GM12878 (cell line): ENCODE data around the gene LRP4. TPM values are rescaled to one million over a fixed set of nuclear protein-coding genes. Genes with fewer than 3 reads are reported as not detected.

Source experiments
- ATAC-seq: fragments of 200-7000 bp; cut with Tn5 transposase; 3 replicates; pipeline ENCODE4 v1.9.1; 2020; ENCODE audit warnings: mild to moderate bottlenecking, moderate library complexity
- Bru-seq: library from RNA; stranded (reverse); fragments of 400-500 nt; gene quantifications from one replicate; lab custom pipeline; 2021; lab: Mats Ljungman, UMichigan
- BruChase-seq, 2 experiments: library from RNA; stranded (reverse); fragments of 400-500 nt; gene quantifications; one replicate each; lab custom pipeline; 2021; lab: Mats Ljungman, UMichigan
- BruUV-seq: library from RNA; stranded (reverse); fragments of 400-500 nt; replicated peaks from 2 replicates; lab custom pipeline; 2021; lab: Mats Ljungman, UMichigan
- CTCF ChIA-PET: fragments of 300-600 bp; sonication (Branson Sonifier 250); formaldehyde crosslinking; extraction: SDS; loops from one replicate; lab custom pipeline; 2021; ENCODE audit warnings: inconsistent platforms; lab: Yijun Ruan, JAX
- POLR2A ChIA-PET: fragments of 350-600 bp; formaldehyde crosslinking; extraction: SDS; loops from one replicate; lab custom pipeline; 2021; ENCODE audit warnings: inconsistent platforms; lab: Charles Lee
- RAD21 ChIA-PET: fragments of 300-600 bp; sonication (Branson Sonifier 250); formaldehyde crosslinking; loops from one replicate; lab custom pipeline; 2023; ENCODE audit warnings: antibody characterized with exemption; ENCODE audit not compliant: unreplicated experiment; lab: Charles Lee
- SMC1A ChIA-PET: fragments of 300-600 bp; sonication (Branson Sonifier 250); formaldehyde crosslinking; loops from one replicate; lab custom pipeline; 2023; ENCODE audit not compliant: unreplicated experiment, uncharacterized antibody; lab: Charles Lee
- DNase-seq: peaks from one replicate; pipeline ENCODE4 v3.0.0-alpha.2; 2011; ENCODE audit warnings: low read depth, low spot score
- FAIRE-seq: peaks from 3 replicates; lab custom pipeline; 2011; peaks lifted over from hg19 to GRCh38; lab: Jason Lieb, UNC
- H2AFZ ChIP-seq: 2 replicates; pipeline ENCODE4 v1.6.0; 2011; ENCODE audit warnings: low read depth, low read length, control low read depth; ENCODE audit not compliant: control insufficient read depth
- H3K27ac ChIP-seq: 2 replicates; pipeline ENCODE4 v1.5.1; 2011; ENCODE audit warnings: control low read depth; ENCODE audit not compliant: control insufficient read depth, insufficient read depth
- H3K27me3 ChIP-seq, 2 experiments: replicated peaks in 1 of 2; 2 replicates each; pipeline versions ENCODE4 v1.6.0 to v1.6.1; 2011; ENCODE audit warnings: low read length in 1 of 2; ENCODE audit not compliant: control insufficient read depth in 2 of 2, insufficient read depth in 2 of 2
- H3K36me3 ChIP-seq, 2 experiments: 2 replicates each; pipeline ENCODE4 v1.5.1; 2011; ENCODE audit warnings: low read length in 1 of 2; ENCODE audit not compliant: control insufficient read depth in 2 of 2, insufficient read depth in 2 of 2
- H3K4me1 ChIP-seq: 2 replicates; pipeline ENCODE4 v1.6.1; 2011; ENCODE audit warnings: mild to moderate bottlenecking, low read length, moderate library complexity, mixed read lengths; ENCODE audit not compliant: control insufficient read depth, insufficient read depth
- H3K4me2 ChIP-seq: 2 replicates; pipeline ENCODE4 v1.6.0; 2011; ENCODE audit warnings: control low read depth; ENCODE audit not compliant: control insufficient read depth, insufficient read depth
- H3K4me3 ChIP-seq: fragments of 200-600 bp; sonication (generic); 2 replicates; pipeline ENCODE4 v1.5.1; 2016
- H3K79me2 ChIP-seq: 2 replicates; pipeline ENCODE4 v1.6.0; 2011; ENCODE audit warnings: low read length; ENCODE audit not compliant: control insufficient read depth, insufficient read depth
- H3K9ac ChIP-seq: 2 replicates; pipeline ENCODE4 v1.8.0; 2011; ENCODE audit warnings: low read length, control low read depth, mixed read lengths; ENCODE audit not compliant: control insufficient read depth, insufficient read depth
- H3K9me3 ChIP-seq: replicated peaks from 3 replicates; pipeline ENCODE4 v1.5.1; 2011; ENCODE audit warnings: mild to moderate bottlenecking, low read length; ENCODE audit not compliant: control insufficient read depth, insufficient read depth
- H4K20me1 ChIP-seq: 2 replicates; pipeline ENCODE4 v1.6.0; 2011; ENCODE audit not compliant: control insufficient read depth, insufficient read depth
- BCLAF1 ChIP-seq: fragments of 450-650 bp; IDR thresholded peaks from 2 replicates; pipeline ENCODE4 v1.6.1; 2017; ENCODE audit warnings: antibody characterized with exemption, mild to moderate bottlenecking, moderate library complexity
- BRCA1 ChIP-seq: IDR thresholded peaks from 2 replicates; pipeline ENCODE4 v1.6.1; 2011; ENCODE audit warnings: low read depth, low read length, improper control_type of control experiment
- CHD1 ChIP-seq: IDR thresholded peaks from 2 replicates; pipeline ENCODE4 v1.6.1; 2012; ENCODE audit warnings: low read depth, low read length, improper control_type of control experiment
- E4F1 ChIP-seq: fragments of 450-650 bp; IDR thresholded peaks from 2 replicates; pipeline ENCODE4 v1.6.1; 2018; ENCODE audit warnings: borderline replicate concordance, mild to moderate bottlenecking; ENCODE audit not compliant: partially characterized antibody
- EGR1 ChIP-seq, 2 experiments: IDR thresholded peaks; 1 replicate in 1 of 2; 2 replicates in 1 of 2; pipeline ENCODE4 v1.6.1; 2011 to 2012; ENCODE audit warnings: low read depth in 2 of 2, low read length in 2 of 2, borderline replicate concordance in 1 of 2, mild to moderate bottlenecking in 1 of 2, moderate library complexity in 1 of 2
- HDAC2 ChIP-seq: fragments of 200-600 bp; sonication (generic); IDR thresholded peaks from 2 replicates; pipeline ENCODE4 v1.6.1; 2017
- RELB ChIP-seq: fragments of 450-650 bp; IDR thresholded peaks from 2 replicates; pipeline ENCODE4 v1.6.1; 2017; ENCODE audit warnings: low read depth, mild to moderate bottlenecking, moderate library complexity
- SMARCA5 ChIP-seq: fragments of 450-650 bp; IDR thresholded peaks from 2 replicates; pipeline ENCODE4 v1.6.1; 2017; ENCODE audit warnings: mild to moderate bottlenecking
- STAT3 ChIP-seq: IDR thresholded peaks from 2 replicates; pipeline ENCODE4 v1.6.1; 2011; ENCODE audit warnings: low read depth, low read length, improper control_type of control experiment
- SUZ12 ChIP-seq: fragments of 200-600 bp; sonication (generic); IDR thresholded peaks from one replicate; pipeline ENCODE4 v1.6.1; 2018; ENCODE audit warnings: antibody characterized with exemption, mild to moderate bottlenecking; ENCODE audit not compliant: unreplicated experiment
- WRNIP1 ChIP-seq: IDR thresholded peaks from 2 replicates; pipeline ENCODE4 v1.6.1; 2011; ENCODE audit warnings: low read depth, low read length, improper control_type of control experiment, borderline replicate concordance
- WGBS: methylation state at CpG from one replicate; pipeline ENCODE4 v1.1.6; 2016; ENCODE audit warnings: low lambda C conversion rate; ENCODE audit not compliant: insufficient replicate concordance, insufficient coverage; ENCODE audit errors: missing lambda C conversion rate; 5-methylcytosine and 5-hydroxymethylcytosine counted together
- in situ Hi-C: fragments of 300-500 bp; cut with MboI; formaldehyde crosslinking; loops from 9 replicates; pipeline ENCODE4 v1.14.3; 2018; ENCODE audit warnings: mixed read lengths
- intact Hi-C: fragments of 100-400 bp; cut with micrococcal nuclease; formaldehyde crosslinking; loops from one replicate; pipeline ENCODE4 v1.14.2; 2022; ENCODE audit not compliant: unreplicated experiment
- long read RNA-seq, 2 experiments: library from polyadenylated mRNA; unstranded; transcript quantifications; one replicate each; pipeline ENCODE4 v2.0.0, GENCODE V29; 2019 to 2020
- polyA minus RNA-seq, 3 experiments: library from RNA; depleted of rRNA, polyadenylated mRNA; stranded (reverse); fragments of >200 nt; gene quantifications; 2 replicates each; pipeline ENCODE4 v1.2.3, GENCODE V29; 2011
- polyA plus RNA-seq, 11 experiments: library from polyadenylated mRNA; depleted of rRNA in 4 of 11; unstranded in 6 of 11; stranded (reverse) in 5 of 11; fragments of >200 nt; fragmentation: Nextera tagmentation in 4 of 11; fragmentation: Illumina TruSeq in 1 of 11; extraction: Ambion mirVana in 4 of 11; extraction: Trizol in 1 of 11; gene quantifications; 1 replicate in 1 of 11; 2 replicates in 10 of 11; pipeline versions ENCODE4 v1.2.1 to v1.2.3, GENCODE V29; 2011 to 2016; ENCODE audit warnings: inconsistent platforms in 2 of 11, missing spikeins in 2 of 11, low read depth in 1 of 11
- total RNA-seq, 4 experiments: library from RNA; depleted of rRNA in 3 of 4; stranded (reverse); fragments of >200 nt in 3 of 4; fragmentation: Illumina TruSeq in 1 of 4; extraction: Trizol in 1 of 4; gene quantifications; 2 replicates each; pipeline versions ENCODE4 v1.2.1 to v1.2.3, GENCODE V29; 2013 to 2021

Gene LRP4
- 0.06 TPM in 1 of 2 replicates, not detected in the other for total RNA-seq (2013; cell fraction: nucleolus; rRNA removed)
- total RNA-seq (2014; rRNA removed) (under 0.01 TPM in 1 of 2 replicates, not detected in the other), total RNA-seq (2014; rRNA removed; fragmentation: Illumina TruSeq; extraction: Trizol) (0.04 and 0.05 TPM in 2 replicates), total RNA-seq (2021) (0.21 TPM in 1 of 2 replicates, not detected in the other), polyA plus RNA-seq (2011; rRNA removed) (not detected in 2 replicates), polyA plus RNA-seq (2014; fragmentation: Illumina TruSeq; extraction: Trizol) (0.06 TPM in 1 of 2 replicates, not detected in the other), polyA plus RNA-seq (2014; fragmentation: Nextera tagmentation; extraction: Ambion mirVana) (not detected), polyA plus RNA-seq (2014; rRNA removed) (0.01 and 0.03 TPM in 2 replicates), polyA plus RNA-seq (2016; fragmentation: Nextera tagmentation; extraction: Ambion mirVana) (not detected), polyA minus RNA-seq (2011; rRNA and poly(A)+ RNA removed) (0.05 TPM in 1 of 2 replicates, not detected in the other), Bru-seq, nascent RNA (percentile 9 among the genes with signal in this experiment), BruChase-seq, experiment 1, labeled RNA remaining after a 6-hour chase (percentile 9 among the genes with signal in this experiment), BruChase-seq, experiment 2, labeled RNA remaining after a 2-hour chase (percentile 8 among the genes with signal in this experiment)
- 0.22 TPM for polyA plus RNA-seq (2011; ENCODE audit: low read depth)
- polyA plus RNA-seq (2011; cell fraction: cytosol; rRNA removed), result under 0.01 TPM in 1 of 2 replicates, not detected in the other
- 0.01 and 0.10 TPM in 2 replicates for polyA plus RNA-seq (2011; cell fraction: nucleus; rRNA removed)
- polyA plus RNA-seq (2012), result 0.21 and 0.30 TPM in 2 replicates
- not detected in 2 replicates for polyA minus RNA-seq (2011; cell fraction: cytosol; rRNA and poly(A)+ RNA removed)
- not detected in 2 replicates for polyA minus RNA-seq (2011; cell fraction: nucleus; rRNA and poly(A)+ RNA removed)
- long read RNA-seq, experiment 1, result 0 reads
- long read RNA-seq, experiment 2, result 0 reads

GRCh38 chr11:46918083-46918787 is at the start of gene LRP4:
LRP4 (minus strand) TSS chr11:46918550; CDS start chr11:46918379, 171 bp downstream.
- BruUV-seq, result no TSS peak
- peak; percentile 63 for ATAC-seq
- no peaks in the 10 kb centered on the region for H4K20me1 ChIP-seq
- WGBS, result under 1% methylated on average over 30 of the region's 97 CpGs
- H3K36me3 ChIP-seq, result no peaks in the 10 kb centered on the region
- intact Hi-C loops (loop anchor here (5.0 kb wide), 1 partner anchor 154 kb away; no protein-coding TSS in a partner anchor), in situ Hi-C loops (no loop called here)
- POLR2A ChIA-PET, result no interaction called here
- peak within 1 kb of the TSS; percentile 8 for H2AFZ ChIP-seq
- no peak for DNase-seq
- H3K9me3 ChIP-seq, result no peaks in the 10 kb centered on the region
- RAD21 ChIA-PET, result interaction anchor here (0.8 to 3.1 kb wide), 2 partner anchors 138 to 235 kb away, joined by 3 to 17 read pairs; no protein-coding TSS in a partner anchor
- peak within 1 kb of the TSS; percentile 44; the same call in 1 of the 2 replicates for H3K4me3 ChIP-seq
- no peak for FAIRE-seq
- peak within 1 kb of the TSS; percentile 77 for H3K4me2 ChIP-seq
- H3K9ac ChIP-seq, result no peak within 1 kb of the TSS; the same call in 1 of the 2 replicates
- peaks cover 6 to 28% of the 10 kb centered on the region in 2 experiments for H3K27me3 ChIP-seq
- SMC1A ChIA-PET, result interaction anchor here (0.7 to 2.7 kb wide), 3 partner anchors 14 to 235 kb away, joined by 3 to 19 read pairs (median 3); no protein-coding TSS in a partner anchor
- peaks cover 6% of the 10 kb centered on the region; the same call in 1 of the 2 replicates for H3K4me1 ChIP-seq
- CTCF ChIA-PET, result interaction anchor here (0.7 to 3.1 kb wide), 6 partner anchors 8 to 237 kb away, joined by 3 to 39 read pairs (median 3); no protein-coding TSS in a partner anchor
- no peak within 1 kb of the TSS for H3K27ac ChIP-seq
- no peaks in the 10 kb centered on the region for H3K79me2 ChIP-seq
- TF ChIP-seq SMARCA5 (no peak), BCLAF1 (no peak), RELB (no peak), WRNIP1 (no peak), BRCA1 (no peak), CHD1 (no peak), HDAC2 (no peak), SUZ12 (peak; percentile 96), STAT3 (no peak), E4F1 (no peak), EGR1 (IDR thresholded peaks at IDR 0.05; ENCODE audit: borderline replicate concordance in 1 of 2, low read depth in 2 of 2, low read length in 2 of 2) (peak in 1 of 2 experiments; percentile 30; a peak in 1 of 3 replicates)
